Activated naive CD4-positive, alpha-beta T cell treated with anti-CD3 and anti-CD28 coated beads, Interleukin-2, amount 50 U/mL, for 24 hours (primary cell): ENCODE results near the gene PMIS2.

Experiments
- H3K27ac Mint-ChIP-seq: one replicate; pipeline ENCODE4 v1.8.0; 2021; ENCODE audit warnings: mild to moderate bottlenecking, mixed read lengths
- H3K27me3 Mint-ChIP-seq: one replicate; pipeline ENCODE4 v1.8.0; 2021; ENCODE audit warnings: mixed read lengths
- H3K36me3 Mint-ChIP-seq: one replicate; pipeline ENCODE4 v1.8.0; 2021; ENCODE audit warnings: mixed read lengths
- H3K4me1 Mint-ChIP-seq: one replicate; pipeline ENCODE4 v1.8.0; 2021; ENCODE audit warnings: mixed read lengths
- H3K4me3 Mint-ChIP-seq: one replicate; pipeline ENCODE4 v1.8.0; 2021; ENCODE audit warnings: mild to moderate bottlenecking, mixed read lengths
- H3K9me3 Mint-ChIP-seq: one replicate; pipeline ENCODE4 v1.8.0; 2021; ENCODE audit warnings: mixed read lengths

The PMIS2 gene

GRCh38 chr19:35552534-35553384 is 33.2 kb upstream of the PMIS2 start:
- no peak overlapping the region for H3K27ac Mint-ChIP-seq
- H3K27me3 Mint-ChIP-seq = peaks cover 3% of the 10 kb centered on the region
- no peaks in the 10 kb centered on the region for H3K9me3 Mint-ChIP-seq
- peaks cover 10% of the 10 kb centered on the region for H3K36me3 Mint-ChIP-seq
- H3K4me3 Mint-ChIP-seq = no peak overlapping the region
- peaks cover 17% of the 10 kb centered on the region for H3K4me1 Mint-ChIP-seq

- H3K36me3 Mint-ChIP-seq = peaks cover 9% of the 10 kb centered on the region
- no peaks in the 10 kb centered on the region for H3K9me3 Mint-ChIP-seq
- H3K4me1 Mint-ChIP-seq = peaks cover 14% of the 10 kb centered on the region
- no peak overlapping the region for H3K27ac Mint-ChIP-seq
- H3K27me3 Mint-ChIP-seq = peaks cover 5% of the 10 kb centered on the region
- H3K4me3 Mint-ChIP-seq = no peak overlapping the region
Observed at GRCh38 chr19:35553385-35554000, 32.5 kb upstream of the PMIS2 start.

DNA sequence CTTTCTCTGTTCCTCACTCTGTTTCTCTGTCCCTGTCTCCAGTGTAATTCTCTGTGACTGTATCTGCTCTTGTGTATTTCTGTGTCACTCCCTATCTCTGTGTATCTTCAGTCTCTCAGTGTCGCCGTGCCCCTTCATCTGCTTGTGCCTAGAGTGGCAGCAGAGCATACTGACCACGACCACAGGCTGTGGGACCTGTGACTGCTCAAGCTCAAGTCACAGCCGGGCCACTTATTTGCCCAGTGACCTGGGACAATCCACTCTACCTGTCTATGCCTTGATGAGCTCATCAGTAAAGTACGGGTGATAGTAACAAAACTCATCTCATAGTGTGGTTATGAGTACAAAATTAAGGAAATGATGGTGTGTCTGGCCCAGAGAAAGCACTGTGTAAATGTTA is 31.9 kb upstream of the PMIS2 start:
- peaks cover 12% of the 10 kb centered on the region for H3K4me1 Mint-ChIP-seq
- no peaks in the 10 kb centered on the region for H3K9me3 Mint-ChIP-seq
- H3K27me3 Mint-ChIP-seq = peaks cover 6% of the 10 kb centered on the region
- no peak overlapping the region for H3K27ac Mint-ChIP-seq
- H3K36me3 Mint-ChIP-seq = peaks cover 5% of the 10 kb centered on the region
- no peak overlapping the region for H3K4me3 Mint-ChIP-seq

GRCh38 chr19:35555301-35556005 is 30.5 kb upstream of the PMIS2 start:
- peaks cover 3% of the 10 kb centered on the region for H3K36me3 Mint-ChIP-seq
- no peak overlapping the region for H3K4me3 Mint-ChIP-seq
- no peak overlapping the region for H3K27ac Mint-ChIP-seq
- peaks cover 13% of the 10 kb centered on the region for H3K27me3 Mint-ChIP-seq
- no peaks in the 10 kb centered on the region for H3K9me3 Mint-ChIP-seq
- H3K4me1 Mint-ChIP-seq = peaks cover 9% of the 10 kb centered on the region

DNA sequence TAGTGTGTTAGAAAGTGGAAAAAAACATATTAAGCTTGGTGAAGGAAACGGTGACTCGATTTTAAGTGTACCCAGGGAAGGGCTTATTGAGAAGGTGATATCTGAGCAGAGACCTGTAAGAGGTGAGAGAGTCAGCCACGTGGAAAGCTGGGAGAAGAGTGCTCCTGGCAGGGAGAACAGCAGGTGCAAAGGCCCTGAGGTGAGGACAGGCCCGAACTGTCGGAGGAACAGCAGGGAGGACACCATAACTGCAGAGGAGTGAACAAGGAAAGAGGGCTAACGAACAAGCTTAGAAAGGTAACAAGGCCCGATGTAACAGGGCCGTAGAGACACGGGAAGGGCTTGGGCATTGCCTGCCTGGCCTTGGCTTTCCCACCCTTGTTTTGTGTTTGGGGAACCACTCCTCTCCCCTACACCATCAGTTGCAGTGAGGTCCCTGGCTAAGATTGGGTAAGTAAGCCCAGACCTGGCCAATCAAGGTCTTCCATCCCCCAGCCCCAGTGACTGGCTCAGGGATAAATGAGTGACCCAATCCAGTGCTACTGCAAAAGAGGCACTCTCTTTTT is 29.9 kb upstream of the PMIS2 start:
- no peak overlapping the region for H3K4me3 Mint-ChIP-seq
- peaks cover 17% of the 10 kb centered on the region for H3K27me3 Mint-ChIP-seq
- no peaks in the 10 kb centered on the region for H3K9me3 Mint-ChIP-seq
- peak overlapping the region; percentile 71 for H3K27ac Mint-ChIP-seq
- H3K4me1 Mint-ChIP-seq = peaks cover 9% of the 10 kb centered on the region
- no peaks in the 10 kb centered on the region for H3K36me3 Mint-ChIP-seq

DNA sequence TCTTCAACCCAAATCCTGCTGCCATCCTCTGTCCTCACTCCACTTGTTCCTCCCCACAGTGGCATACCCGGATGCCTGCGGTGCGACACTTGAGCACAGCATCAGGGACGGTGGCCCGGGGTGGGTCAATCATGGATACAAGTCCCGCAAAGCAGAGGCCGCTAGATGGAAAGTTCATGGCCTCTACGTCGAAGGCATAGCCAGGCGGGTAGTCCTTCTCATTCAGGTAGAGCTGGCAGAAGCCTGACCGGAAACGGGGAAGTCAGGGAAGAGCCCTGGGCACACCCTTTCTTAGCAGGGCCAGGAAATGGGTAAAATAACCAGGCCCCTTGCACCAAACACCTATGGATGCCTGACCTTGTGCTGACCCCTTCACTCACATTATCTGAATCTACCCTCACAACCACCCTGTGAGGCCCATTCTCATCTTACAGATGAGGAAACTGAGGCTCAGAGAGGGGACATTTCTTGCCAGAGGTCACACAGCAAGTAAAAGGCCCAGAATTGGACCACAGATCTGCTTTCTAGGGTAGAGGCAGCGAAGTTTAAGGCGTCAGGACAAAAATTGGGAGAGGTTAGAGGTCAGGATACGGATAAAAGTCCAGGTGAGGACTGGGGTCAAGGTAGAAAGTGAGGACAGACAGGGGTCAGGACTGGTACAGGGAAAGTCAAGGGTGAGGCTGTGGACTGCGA is 29.0 kb upstream of the PMIS2 start:
- peak overlapping the region; percentile 80 for H3K4me3 Mint-ChIP-seq

GRCh38 chr19:35557539-35558399 is 28.2 kb upstream of the PMIS2 start:
- Mint-ChIP-seq H3K27ac (no peak overlapping the region), H3K36me3 (peaks cover 2% of the 10 kb centered on the region), H3K4me3 (peak overlapping the region; percentile 83), H3K27me3 (peaks cover 30% of the 10 kb centered on the region), H3K9me3 (no peaks in the 10 kb centered on the region), H3K4me1 (peaks cover 9% of the 10 kb centered on the region)

More for the DNA sequence above, 29.0 kb upstream of the PMIS2 start:
- Mint-ChIP-seq H3K9me3 (no peaks in the 10 kb centered on the region), H3K27me3 (peaks cover 24% of the 10 kb centered on the region), H3K27ac (no peak overlapping the region), H3K36me3 (peaks cover under 1% of the 10 kb centered on the region), H3K4me1 (peaks cover 9% of the 10 kb centered on the region)

DNA sequence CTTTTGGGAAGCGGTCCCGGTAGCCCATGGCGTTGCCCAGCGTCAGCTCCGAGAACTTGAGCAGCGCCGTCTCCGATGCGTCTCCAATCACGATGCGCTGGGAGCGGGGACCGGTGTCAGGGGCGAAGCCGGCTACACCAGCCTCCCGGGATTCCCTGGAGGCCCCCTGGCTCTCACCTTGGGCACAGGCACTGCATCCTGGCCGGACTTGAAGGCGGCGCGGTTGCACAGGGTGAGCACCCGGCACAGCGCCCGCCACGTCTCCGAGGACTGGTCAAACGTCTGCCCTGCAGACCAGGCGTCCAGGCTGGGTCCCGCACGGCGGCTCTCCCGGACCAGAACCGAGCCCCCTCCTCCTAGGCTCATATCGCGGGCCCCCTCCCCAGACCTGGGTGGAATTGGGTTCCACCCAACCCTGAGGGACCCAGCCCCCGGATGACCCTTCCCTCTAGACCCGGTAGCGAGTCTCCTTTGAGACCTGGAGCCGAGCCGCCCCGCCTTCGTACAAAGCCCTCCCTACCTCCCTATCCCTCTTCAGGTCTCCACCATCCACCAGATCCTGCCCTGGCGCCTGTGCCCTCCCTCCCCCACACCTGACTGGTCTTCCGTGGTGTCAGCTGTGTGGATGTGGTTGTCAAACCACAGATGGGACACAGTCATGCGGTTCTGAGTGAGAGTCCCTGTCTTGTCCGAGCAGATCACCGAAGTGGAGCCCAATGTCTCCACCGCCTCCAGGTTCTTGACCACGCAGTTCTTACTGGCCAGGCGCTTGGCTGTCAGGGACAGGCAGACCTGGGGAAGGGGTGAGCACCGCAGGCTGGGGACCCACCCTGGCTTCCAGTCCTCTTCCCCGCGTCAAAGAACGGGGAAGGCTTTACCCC is 27.3 kb upstream of the PMIS2 start:
- H3K4me1 Mint-ChIP-seq = peaks cover 9% of the 10 kb centered on the region
- H3K27me3 Mint-ChIP-seq = peaks cover 31% of the 10 kb centered on the region
- H3K36me3 Mint-ChIP-seq = peaks cover 2% of the 10 kb centered on the region
- H3K9me3 Mint-ChIP-seq = no peaks in the 10 kb centered on the region
- H3K27ac Mint-ChIP-seq = no peak overlapping the region
- H3K4me3 Mint-ChIP-seq = no peak overlapping the region

DNA sequence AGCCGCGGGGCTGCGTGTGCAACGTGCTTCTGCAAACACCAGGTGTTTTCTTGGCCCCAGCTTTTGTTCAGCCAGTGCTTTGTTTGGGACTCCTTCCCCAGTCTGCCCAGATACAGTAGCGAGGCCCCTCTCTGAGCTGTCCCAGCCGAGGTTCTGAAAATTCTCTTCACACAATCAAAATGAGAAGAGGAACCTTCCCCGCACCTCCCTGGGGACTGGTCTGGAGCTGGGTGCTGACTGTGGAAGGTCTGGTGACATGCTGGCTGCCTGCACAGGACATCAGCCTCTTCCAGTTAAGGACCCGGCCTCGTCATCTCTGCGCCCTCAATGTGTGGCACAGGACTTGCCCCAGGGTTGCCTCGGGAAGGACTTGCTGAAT is 26.7 kb upstream of the PMIS2 start:
- Mint-ChIP-seq H3K36me3 (peaks cover 2% of the 10 kb centered on the region), H3K4me1 (peaks cover 9% of the 10 kb centered on the region), H3K4me3 (no peak overlapping the region), H3K27ac (peak overlapping the region; percentile 26), H3K9me3 (no peaks in the 10 kb centered on the region), H3K27me3 (peaks cover 34% of the 10 kb centered on the region)

DNA sequence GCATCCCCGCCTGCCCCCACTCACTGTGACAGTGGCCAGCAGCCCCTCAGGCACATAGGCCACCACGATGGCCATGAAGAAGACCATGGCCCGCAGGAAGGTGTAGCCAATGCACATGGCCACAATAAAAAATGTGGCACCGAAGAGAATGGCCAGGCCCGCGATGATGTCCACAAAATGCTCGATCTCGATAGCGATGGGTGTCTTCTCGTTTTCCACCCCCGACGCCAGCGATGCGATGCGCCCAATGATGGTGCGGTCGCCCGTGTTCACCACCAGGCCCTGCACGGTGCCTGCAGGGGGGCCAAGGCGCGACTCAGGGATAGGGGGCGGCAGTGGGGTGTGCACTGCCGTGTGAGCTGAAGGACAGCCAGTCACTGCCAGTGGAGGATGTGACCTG is 26.2 kb upstream of the PMIS2 start:
- Mint-ChIP-seq H3K27me3 (peaks cover 34% of the 10 kb centered on the region), H3K36me3 (peaks cover 2% of the 10 kb centered on the region), H3K9me3 (no peaks in the 10 kb centered on the region), H3K27ac (no peak overlapping the region), H3K4me1 (peaks cover 9% of the 10 kb centered on the region), H3K4me3 (no peak overlapping the region)

GRCh38 chr19:35560271-35560670 is 25.7 kb upstream of the PMIS2 start:
- H3K27ac Mint-ChIP-seq = no peak overlapping the region
- no peaks in the 10 kb centered on the region for H3K9me3 Mint-ChIP-seq
- H3K4me3 Mint-ChIP-seq = no peak overlapping the region
- H3K36me3 Mint-ChIP-seq = peaks cover 2% of the 10 kb centered on the region
- peaks cover 34% of the 10 kb centered on the region for H3K27me3 Mint-ChIP-seq
- H3K4me1 Mint-ChIP-seq = peaks cover 9% of the 10 kb centered on the region

DNA sequence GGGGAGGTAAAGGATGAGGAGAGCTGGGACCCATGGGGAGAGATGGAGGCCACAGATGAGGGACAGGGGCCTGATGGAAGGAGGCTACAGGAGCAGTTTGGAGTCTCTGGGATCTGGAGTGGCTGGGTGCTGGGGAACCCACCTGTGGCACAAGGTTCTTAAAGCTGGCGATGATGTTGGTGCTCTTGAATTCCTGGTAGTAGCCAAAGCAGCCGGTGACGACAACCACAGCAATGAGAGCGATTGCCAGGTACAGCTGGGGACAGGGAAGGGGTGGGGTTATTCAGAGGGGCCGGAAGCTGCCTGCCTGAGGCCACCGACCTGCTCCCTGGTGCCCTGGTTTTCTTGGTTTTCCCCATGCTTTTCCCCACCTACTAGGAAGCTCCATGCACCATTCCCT is 25.3 kb upstream of the PMIS2 start:
- Mint-ChIP-seq H3K4me1 (peaks cover 9% of the 10 kb centered on the region), H3K36me3 (peaks cover 2% of the 10 kb centered on the region), H3K27me3 (peaks cover 35% of the 10 kb centered on the region), H3K4me3 (no peak overlapping the region), H3K27ac (no peak overlapping the region), H3K9me3 (no peaks in the 10 kb centered on the region)

- no peak overlapping the region for H3K4me3 Mint-ChIP-seq
- H3K27me3 Mint-ChIP-seq = peaks cover 35% of the 10 kb centered on the region
- peaks cover 9% of the 10 kb centered on the region for H3K4me1 Mint-ChIP-seq
- peaks cover 2% of the 10 kb centered on the region for H3K36me3 Mint-ChIP-seq
- no peaks in the 10 kb centered on the region for H3K9me3 Mint-ChIP-seq
- H3K27ac Mint-ChIP-seq = no peak overlapping the region
Observed at GRCh38 chr19:35561436-35561835, 24.5 kb upstream of the PMIS2 start.

DNA sequence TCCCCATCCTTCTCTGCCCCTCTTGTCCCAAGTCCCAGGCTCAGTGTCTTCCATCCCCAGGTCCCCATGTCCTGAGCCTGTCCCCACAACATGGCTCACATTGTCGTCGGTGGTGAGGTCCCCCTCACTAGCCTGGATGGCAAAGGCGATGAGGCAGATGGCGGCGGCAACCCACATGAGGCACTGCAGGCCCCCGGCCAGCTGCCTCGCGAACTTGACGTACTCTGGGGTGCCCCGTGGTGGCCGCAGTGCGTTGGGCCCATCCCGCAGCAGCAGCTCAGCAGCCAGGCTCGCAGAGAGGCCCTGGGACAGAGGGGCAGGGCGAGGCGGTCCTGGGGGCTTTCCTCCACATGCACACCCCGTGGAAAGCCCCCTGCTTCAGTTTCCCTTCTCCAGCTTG is 23.6 kb upstream of the PMIS2 start:
- peaks cover 5% of the 10 kb centered on the region for H3K4me1 Mint-ChIP-seq
- peaks cover 36% of the 10 kb centered on the region for H3K27me3 Mint-ChIP-seq
- peaks cover 2% of the 10 kb centered on the region for H3K36me3 Mint-ChIP-seq
- no peak overlapping the region for H3K4me3 Mint-ChIP-seq
- no peak overlapping the region for H3K27ac Mint-ChIP-seq
- no peaks in the 10 kb centered on the region for H3K9me3 Mint-ChIP-seq
